Suprapubic skin (tissue), 4 donors: ENCODE results near the gene AKR1C4. TPM values are rescaled to one million over a fixed set of nuclear protein-coding genes. Genes with fewer than 3 reads are reported as not detected.
"Not testable (repeated sequence)": the region's sequence is repeated elsewhere in the genome, so short reads cannot be mapped to it uniquely, and the experiment has no call there.

Experiments
- DNase-seq, 2 donors: peaks; one replicate each; pipeline ENCODE4 v3.0.0-alpha.2; 2019; ENCODE audit warnings: low spot score in 2 of 2
- H3K27ac ChIP-seq: fragments of 200-600 bp; sonication (generic); one replicate; pipeline ENCODE4 v1.5.1; 2019
- H3K27me3 ChIP-seq: fragments of 200-600 bp; sonication (generic); one replicate; pipeline ENCODE4 v1.5.1; 2019
- H3K36me3 ChIP-seq: fragments of 200-600 bp; sonication (generic); one replicate; pipeline ENCODE4 v1.5.1; 2019
- H3K4me1 ChIP-seq: fragments of 200-600 bp; sonication (generic); one replicate; pipeline ENCODE4 v1.5.1; 2019
- H3K4me3 ChIP-seq: fragments of 200-600 bp; sonication (generic); one replicate; pipeline ENCODE4 v1.5.1; 2019; ENCODE audit warnings: mild to moderate bottlenecking
- H3K9me3 ChIP-seq: fragments of 200-600 bp; sonication (generic); one replicate; pipeline ENCODE4 v1.5.1; 2019
- CTCF ChIP-seq, 2 donors: fragments of 200-600 bp in 1 of 2; fragments of 450-650 bp in 1 of 2; sonication (generic) in 1 of 2; IDR thresholded peaks; one replicate each; pipeline ENCODE4 v1.5.1; 2016 to 2019; ENCODE audit warnings: antibody characterized with exemption in 2 of 2, mild to moderate bottlenecking in 1 of 2, moderate library complexity in 1 of 2
- EP300 ChIP-seq: sonication (generic); formaldehyde crosslinking; IDR thresholded peaks from one replicate; pipeline ENCODE4 v1.6.1; 2017; ENCODE audit warnings: antibody characterized with exemption
- POLR2A ChIP-seq, 2 donors: fragments of 450-650 bp; IDR thresholded peaks; one replicate each; pipeline ENCODE4 v1.6.1; 2017; ENCODE audit warnings: antibody characterized with exemption in 2 of 2, mild to moderate bottlenecking in 2 of 2, moderate library complexity in 2 of 2
- POLR2AphosphoS5 ChIP-seq, 3 donors: sonication (generic); formaldehyde crosslinking; IDR thresholded peaks; one replicate each; pipeline ENCODE4 v1.6.1; 2017; ENCODE audit warnings: antibody characterized with exemption in 3 of 3
- WGBS: methylation state at CpG from one replicate; pipeline ENCODE4 v1.1.5; 2018; 5-methylcytosine and 5-hydroxymethylcytosine counted together
- total RNA-seq, 4 donors: library from RNA; depleted of rRNA; stranded (reverse); fragments of >200 nt; gene quantifications; one replicate each; pipeline ENCODE4 v1.1.0, GENCODE V29; 2016

AKR1C4 gene
- total RNA-seq, 4 donors from 2014 or later = 1.1 TPM; not detected in 3

- Histone ChIP-seq H3K4me3 (no peak overlapping the region), H3K36me3 (no peaks in the 10 kb centered on the region), H3K27me3 (no peaks in the 10 kb centered on the region), H3K4me1 (no peaks in the 10 kb centered on the region), H3K27ac (no peak overlapping the region), H3K9me3 (peaks cover 5% of the 10 kb centered on the region)
- DNase-seq = no peak
- 72% methylated on average over 3 of the region's 3 CpGs for WGBS
- TF ChIP-seq POLR2AphosphoS5 (IDR thresholded peaks at IDR 0.05) (no peak), CTCF (IDR thresholded peaks at IDR 0.05) (no peak), POLR2A (IDR thresholded peaks at IDR 0.05) (no peak), EP300 (no peak)
Measured at GRCh38 chr10:5219262-5219661, 22.6 kb downstream of the AKR1C4 start.

- H3K4me3 ChIP-seq, H3K27me3 ChIP-seq, H3K27ac ChIP-seq, DNase-seq, H3K9me3 ChIP-seq, H3K4me1 ChIP-seq, H3K36me3 ChIP-seq: not testable (repeated sequence)
- 91% methylated on average over 5 of the region's 7 CpGs for WGBS
Measured at GRCh38 chr10:5222942-5223341, 26.3 kb downstream of the AKR1C4 start.

GRCh38 chr10:5229019-5229418 lies 32.4 kb downstream of the AKR1C4 start:
- H3K36me3 ChIP-seq = no peaks in the 10 kb centered on the region
- no peaks in the 10 kb centered on the region for H3K9me3 ChIP-seq
- TF ChIP-seq CTCF (IDR thresholded peaks at IDR 0.05) = no peak
- no peak for TF ChIP-seq POLR2AphosphoS5 (IDR thresholded peaks at IDR 0.05)
- TF ChIP-seq EP300 = no peak
- no peak for TF ChIP-seq POLR2A (IDR thresholded peaks at IDR 0.05)
- no peak for DNase-seq
- no peaks in the 10 kb centered on the region for H3K4me1 ChIP-seq
- H3K27me3 ChIP-seq = no peaks in the 10 kb centered on the region
- no peak overlapping the region for H3K27ac ChIP-seq
- H3K4me3 ChIP-seq = no peak overlapping the region
- WGBS = 86% methylated on average over 8 of the region's 8 CpGs

GRCh38 chr10:5233324-5233723 lies 36.7 kb downstream of the AKR1C4 start:
- Histone ChIP-seq H3K27ac (no peak overlapping the region), H3K4me1 (no peaks in the 10 kb centered on the region), H3K36me3 (no peaks in the 10 kb centered on the region), H3K27me3 (no peaks in the 10 kb centered on the region), H3K9me3 (no peaks in the 10 kb centered on the region), H3K4me3 (no peak overlapping the region)
- no peak for DNase-seq
- TF ChIP-seq CTCF (IDR thresholded peaks at IDR 0.05) (no peak), EP300 (no peak), POLR2A (IDR thresholded peaks at IDR 0.05) (no peak), POLR2AphosphoS5 (IDR thresholded peaks at IDR 0.05) (no peak)
- WGBS = 74% methylated on average over 2 of the region's 2 CpGs

- Histone ChIP-seq H3K36me3 (no peaks in the 10 kb centered on the region), H3K4me3 (no peak overlapping the region), H3K27ac (no peak overlapping the region), H3K4me1 (no peaks in the 10 kb centered on the region), H3K27me3 (no peaks in the 10 kb centered on the region), H3K9me3 (no peaks in the 10 kb centered on the region)
- no peak for DNase-seq
- 42% methylated on average over 4 of the region's 6 CpGs for WGBS
- TF ChIP-seq EP300 (no peak), POLR2A (IDR thresholded peaks at IDR 0.05) (no peak), POLR2AphosphoS5 (IDR thresholded peaks at IDR 0.05) (no peak), CTCF (IDR thresholded peaks at IDR 0.05) (no peak)
Measured at GRCh38 chr10:5234106-5234860, 37.6 kb downstream of the AKR1C4 start.

GRCh38 chr10:5237541-5237940 lies 40.9 kb downstream of the AKR1C4 start:
- not testable (repeated sequence) for H3K4me1 ChIP-seq, H3K4me3 ChIP-seq, H3K36me3 ChIP-seq, H3K9me3 ChIP-seq, DNase-seq, H3K27ac ChIP-seq, H3K27me3 ChIP-seq
- 76% methylated on average over 2 of the region's 2 CpGs for WGBS
